BLaER1 (cell line): ENCODE measurements around the gene ENTPD8.
"Not testable (repeated sequence)": the region's sequence is repeated elsewhere in the genome, so short reads cannot be mapped to it uniquely, and the experiment has no call there.

ENCODE experiments used
- H3K27ac ChIP-seq: shearing (Covaris generic); formaldehyde crosslinking; 2 replicates; pipeline ENCODE4 v1.8.1; 2022
- H3K27me3 ChIP-seq: shearing (Covaris generic); formaldehyde crosslinking; 2 replicates; pipeline ENCODE4 v1.8.1; 2022
- H3K36me3 ChIP-seq: shearing (Covaris generic); formaldehyde crosslinking; 2 replicates; pipeline ENCODE4 v1.8.1; 2022
- H3K4me1 ChIP-seq: shearing (Covaris generic); formaldehyde crosslinking; 2 replicates; pipeline ENCODE4 v1.8.1; 2022
- H3K4me2 ChIP-seq: shearing (Covaris generic); formaldehyde crosslinking; 2 replicates; pipeline ENCODE4 v1.8.1; 2022
- H3K4me3 ChIP-seq: shearing (Covaris generic); formaldehyde crosslinking; 2 replicates; pipeline ENCODE4 v1.8.1; 2022
- H3K9ac ChIP-seq: shearing (Covaris generic); formaldehyde crosslinking; 2 replicates; pipeline ENCODE4 v1.8.1; 2022
- H3K9me3 ChIP-seq: shearing (Covaris generic); formaldehyde crosslinking; 2 replicates; pipeline ENCODE4 v1.8.1; 2022
- H4K20me1 ChIP-seq: shearing (Covaris generic); formaldehyde crosslinking; 2 replicates; pipeline ENCODE4 v1.8.1; 2022
- Cebpa-rat ChIP-seq: shearing (Covaris generic); IDR thresholded peaks from 2 replicates; pipeline ENCODE4 v1.8.1; 2022

ENTPD8 gene

GRCh38 chr9:137415451-137415850 lies 25.7 kb downstream of the ENTPD8 start:
- TF ChIP-seq Cebpa-rat: no peak
- no peak overlapping the region for H3K4me3 ChIP-seq
- H3K4me1 ChIP-seq: peaks cover 91% of the 10 kb centered on the region
- peaks cover 52% of the 10 kb centered on the region for H4K20me1 ChIP-seq
- H3K9me3 ChIP-seq: no peaks in the 10 kb centered on the region
- H3K9ac ChIP-seq: no peak overlapping the region; the same call in 1 of the 2 replicates
- H3K4me2 ChIP-seq: peak overlapping the region; percentile 98
- H3K36me3 ChIP-seq: peaks cover 11% of the 10 kb centered on the region; the same call in 1 of the 2 replicates
- H3K27ac ChIP-seq: peak overlapping the region; percentile 26; the same call in 1 of the 2 replicates
- peaks cover 27% of the 10 kb centered on the region for H3K27me3 ChIP-seq

DNA sequence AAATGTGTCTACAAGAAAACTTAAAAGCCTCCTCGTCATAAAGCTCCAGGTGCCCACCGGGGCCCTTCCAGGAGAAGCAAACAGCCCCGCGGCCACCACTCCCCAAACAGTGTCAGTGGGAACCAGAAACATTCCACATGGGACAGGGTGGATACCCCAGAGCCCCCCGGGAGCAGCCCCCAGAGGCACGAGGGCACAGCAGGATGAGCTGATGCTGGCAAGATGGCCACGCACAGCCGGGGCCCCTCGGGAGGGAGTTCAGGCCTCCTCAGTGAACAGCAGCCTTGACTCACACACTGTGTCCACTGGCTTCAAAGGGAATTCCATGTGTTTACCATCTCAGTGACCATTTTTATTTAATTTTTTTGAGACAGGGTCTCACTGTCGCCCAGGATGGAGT lies 28.7 kb downstream of the ENTPD8 start:
- Histone ChIP-seq H3K36me3 (peaks cover 8% of the 10 kb centered on the region; the same call in 1 of the 2 replicates), H3K4me3 (no peak overlapping the region)

DNA sequence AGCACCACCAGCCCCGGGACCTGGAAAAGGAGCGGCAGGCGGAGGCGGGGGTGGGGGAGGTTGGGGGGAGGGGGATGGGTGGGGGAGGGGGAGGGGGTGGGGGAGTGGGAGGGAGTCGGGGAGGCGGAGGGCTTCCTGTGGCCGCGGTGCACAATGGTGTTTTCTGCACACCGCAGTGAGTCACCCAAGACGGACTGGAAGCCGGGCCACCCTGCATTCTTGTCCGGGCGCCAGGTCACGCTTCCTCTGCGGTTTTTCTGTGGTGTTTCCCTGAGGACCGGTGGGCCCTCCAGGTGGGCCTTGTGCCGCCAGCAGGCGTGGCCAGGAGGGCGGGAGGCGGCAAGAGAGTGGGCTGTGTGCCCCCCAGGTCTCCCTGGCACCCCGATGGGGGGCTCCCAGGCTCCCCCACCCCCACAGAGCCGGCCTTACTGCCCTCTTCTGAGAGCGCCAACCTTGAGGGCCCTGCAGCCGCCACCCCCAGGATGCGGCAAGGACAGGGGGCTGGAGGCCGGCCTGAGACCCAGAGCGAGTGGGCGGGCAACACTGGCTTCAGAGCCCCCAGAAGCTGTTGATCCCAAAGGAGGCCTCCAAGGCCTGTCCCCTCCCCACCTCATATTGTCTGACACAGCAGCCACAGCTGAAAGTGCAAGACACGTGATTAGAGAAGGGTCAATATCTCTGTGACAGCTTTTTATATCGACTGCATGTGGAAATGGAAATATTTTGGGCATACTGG lies 29.3 kb downstream of the ENTPD8 start:
- peaks cover 78% of the 10 kb centered on the region for H4K20me1 ChIP-seq
- H3K4me2 ChIP-seq: peak overlapping the region; percentile 98
- H3K36me3 ChIP-seq: peaks cover 2% of the 10 kb centered on the region; the same call in 1 of the 2 replicates
- H3K4me3 ChIP-seq: peak overlapping the region; percentile 51
- H3K9ac ChIP-seq: peak overlapping the region; percentile 48; the same call in 1 of the 2 replicates
- peaks cover 25% of the 10 kb centered on the region for H3K27me3 ChIP-seq
- TF ChIP-seq Cebpa-rat: no peak
- peak overlapping the region; percentile 76 for H3K27ac ChIP-seq
- peaks cover 99% of the 10 kb centered on the region for H3K4me1 ChIP-seq
- H3K9me3 ChIP-seq: no peaks in the 10 kb centered on the region

More for the DNA sequence above, 28.7 kb downstream of the ENTPD8 start:
- no peaks in the 10 kb centered on the region for H3K9me3 ChIP-seq
- TF ChIP-seq Cebpa-rat: no peak
- H3K4me1 ChIP-seq: peaks cover 99% of the 10 kb centered on the region
- H3K27ac ChIP-seq: peak overlapping the region; percentile 76
- peak overlapping the region; percentile 98 for H3K4me2 ChIP-seq
- peaks cover 78% of the 10 kb centered on the region for H4K20me1 ChIP-seq
- H3K27me3 ChIP-seq: peaks cover 25% of the 10 kb centered on the region
- H3K9ac ChIP-seq: 0 out of 2 replicates have a peak overlapping the region, but pooled peaks have one; percentile 48

DNA sequence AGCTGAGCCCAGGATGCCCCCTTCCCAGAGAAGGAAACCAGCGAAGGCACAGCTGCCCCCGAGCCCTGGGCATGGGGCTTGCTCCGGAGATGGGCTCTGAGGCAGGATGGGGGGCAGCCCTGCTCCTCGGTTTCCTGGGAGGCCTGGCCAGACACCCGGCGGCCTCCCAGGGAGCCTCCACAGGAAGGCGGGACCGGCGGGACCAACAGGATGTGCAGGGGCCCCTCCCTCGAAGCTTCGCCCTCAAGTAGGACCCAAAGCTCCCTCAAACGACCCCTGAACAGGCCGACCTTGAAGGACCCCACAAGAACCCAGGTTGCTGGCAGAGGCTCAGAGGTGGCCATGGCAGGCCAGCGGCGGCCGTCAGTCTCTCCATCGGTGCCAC lies 29.9 kb downstream of the ENTPD8 start:
- H3K36me3 ChIP-seq: no peaks in the 10 kb centered on the region
- H3K27me3 ChIP-seq: peaks cover 24% of the 10 kb centered on the region
- H3K9ac ChIP-seq: peak overlapping the region; percentile 60; the same call in 1 of the 2 replicates
- TF ChIP-seq Cebpa-rat: no peak
- no peaks in the 10 kb centered on the region for H3K9me3 ChIP-seq
- H3K4me1 ChIP-seq: peaks cover 99% of the 10 kb centered on the region
- peak overlapping the region; percentile 59; the same call in 1 of the 2 replicates for H3K27ac ChIP-seq
- peak overlapping the region; percentile 46; the same call in 1 of the 2 replicates for H3K4me3 ChIP-seq
- H3K4me2 ChIP-seq: peak overlapping the region; percentile 98
- peaks cover 78% of the 10 kb centered on the region for H4K20me1 ChIP-seq

- Histone ChIP-seq H3K4me3 (peak overlapping the region; percentile 46; the same call in 1 of the 2 replicates), H3K9me3 (no peaks in the 10 kb centered on the region), H3K4me1 (peaks cover 97% of the 10 kb centered on the region), H3K36me3 (no peaks in the 10 kb centered on the region), H3K4me2 (peak overlapping the region; percentile 98), H3K27ac (peak overlapping the region; percentile 59; the same call in 1 of the 2 replicates), H4K20me1 (peaks cover 78% of the 10 kb centered on the region), H3K9ac (peak overlapping the region; percentile 60; the same call in 1 of the 2 replicates), H3K27me3 (peaks cover 22% of the 10 kb centered on the region; the same call in 1 of the 2 replicates)
- TF ChIP-seq Cebpa-rat: no peak
Observed at GRCh38 chr9:137410891-137411249, 30.3 kb downstream of the ENTPD8 start.

GRCh38 chr9:137410236-137410890 lies 30.8 kb downstream of the ENTPD8 start:
- not testable (repeated sequence) for H3K36me3 ChIP-seq, H3K9ac ChIP-seq, H3K9me3 ChIP-seq
- Histone ChIP-seq H4K20me1 (peaks cover 78% of the 10 kb centered on the region), H3K27me3 (peaks cover 20% of the 10 kb centered on the region; the same call in 1 of the 2 replicates), H3K4me1 (peaks cover 92% of the 10 kb centered on the region), H3K4me2 (peak overlapping the region; percentile 98), H3K4me3 (peak overlapping the region; percentile 46; the same call in 1 of the 2 replicates), H3K27ac (peak overlapping the region; percentile 59; the same call in 1 of the 2 replicates)

DNA sequence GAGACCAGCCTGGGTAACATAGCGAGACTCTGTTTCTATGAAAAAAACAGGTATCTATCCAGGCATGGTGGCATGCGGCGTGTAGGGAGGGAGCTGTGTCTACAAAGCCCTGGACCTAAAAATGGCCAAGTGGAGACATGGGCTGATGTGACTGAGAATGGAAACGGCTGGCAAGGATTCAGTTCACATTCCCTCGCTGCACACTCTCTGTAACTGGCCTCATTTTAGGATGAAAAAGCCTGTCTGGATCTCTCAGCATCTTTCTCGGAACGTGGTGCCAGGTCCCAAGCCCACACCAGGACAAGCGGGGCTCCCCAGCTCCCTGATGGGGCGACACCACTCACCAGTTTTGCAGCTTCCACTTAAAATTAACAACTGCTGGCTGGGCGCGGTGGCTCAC lies 31.6 kb downstream of the ENTPD8 start:
- no peak overlapping the region for H3K9ac ChIP-seq
- no peak overlapping the region for H3K4me3 ChIP-seq
- no peak overlapping the region for H3K27ac ChIP-seq
- peaks cover 88% of the 10 kb centered on the region for H3K4me1 ChIP-seq
- no peak for TF ChIP-seq Cebpa-rat
- H3K9me3 ChIP-seq: no peaks in the 10 kb centered on the region
- peak overlapping the region; percentile 98 for H3K4me2 ChIP-seq
- peaks cover 18% of the 10 kb centered on the region; the same call in 1 of the 2 replicates for H3K27me3 ChIP-seq
- H4K20me1 ChIP-seq: peaks cover 80% of the 10 kb centered on the region
- no peaks in the 10 kb centered on the region for H3K36me3 ChIP-seq

DNA sequence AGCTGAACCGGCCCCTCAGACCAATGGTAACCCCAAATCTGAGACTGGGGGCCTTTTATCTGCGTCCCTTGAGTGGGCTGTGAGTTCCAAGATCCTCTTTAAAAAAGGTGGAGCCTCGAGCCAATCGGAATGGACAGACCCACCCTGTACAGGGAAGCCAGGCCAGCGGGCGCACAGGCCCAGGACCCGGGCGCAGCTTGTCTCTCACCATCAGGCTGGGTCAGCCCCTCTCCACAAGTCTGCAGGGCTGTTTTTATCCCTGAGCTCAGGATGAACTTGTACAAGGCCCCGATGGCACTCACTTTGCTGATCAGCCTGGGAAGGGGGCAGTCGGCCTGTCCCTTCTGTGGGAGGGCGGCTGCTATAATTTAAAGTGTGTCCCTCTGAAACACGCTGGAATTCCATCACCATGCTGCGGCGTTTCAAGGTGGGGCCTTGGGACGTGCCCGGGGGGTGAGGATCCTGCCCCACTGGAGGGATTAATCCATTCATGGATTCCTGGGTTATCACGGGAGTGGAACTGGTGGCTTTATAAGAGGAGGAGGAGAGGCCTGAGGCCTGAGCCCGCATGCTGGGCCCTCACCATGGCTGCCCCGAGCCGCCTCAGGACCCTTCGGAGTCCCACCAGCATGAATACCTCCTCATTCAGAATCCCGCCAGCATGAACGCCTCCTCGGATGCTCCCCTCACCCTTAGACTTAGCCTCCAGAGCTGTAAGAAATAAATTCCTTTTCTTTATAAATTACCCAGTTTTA lies 32.3 kb downstream of the ENTPD8 start:
- no peak overlapping the region for H3K9ac ChIP-seq

GRCh38 chr9:137407590-137408300 lies 33.4 kb downstream of the ENTPD8 start:
- peaks cover 9% of the 10 kb centered on the region; the same call in 1 of the 2 replicates for H3K36me3 ChIP-seq
- H3K27ac ChIP-seq: no peak overlapping the region
- peaks cover 18% of the 10 kb centered on the region; the same call in 1 of the 2 replicates for H3K27me3 ChIP-seq
- peak overlapping the region; percentile 53; the same call in 1 of the 2 replicates for H3K9ac ChIP-seq
- peak overlapping the region; percentile 98 for H3K4me2 ChIP-seq
- H3K9me3 ChIP-seq: peaks cover 9% of the 10 kb centered on the region
- H3K4me1 ChIP-seq: peaks cover 71% of the 10 kb centered on the region
- H4K20me1 ChIP-seq: peaks cover 83% of the 10 kb centered on the region
- peak overlapping the region; percentile 47; the same call in 1 of the 2 replicates for H3K4me3 ChIP-seq
- TF ChIP-seq Cebpa-rat: no peak

More for the DNA sequence above, 32.3 kb downstream of the ENTPD8 start:
- Histone ChIP-seq H3K4me3 (no peak overlapping the region), H4K20me1 (peaks cover 85% of the 10 kb centered on the region), H3K4me1 (peaks cover 81% of the 10 kb centered on the region), H3K27ac (no peak overlapping the region), H3K27me3 (peaks cover 18% of the 10 kb centered on the region; the same call in 1 of the 2 replicates), H3K4me2 (peak overlapping the region; percentile 98), H3K36me3 (no peaks in the 10 kb centered on the region), H3K9me3 (no peaks in the 10 kb centered on the region)
- no peak for TF ChIP-seq Cebpa-rat
